ENCODE results near the gene CDK2AP2. TPM values are rescaled to one million over a fixed set of nuclear protein-coding genes. Genes with fewer than 3 reads are reported as not detected.

CDK2AP2 gene
- total and polyA plus RNA-seq, 2 donors (not counting 3 experiments of a cell fraction or from before 2014, with no cell fraction given), result 81.2 to 143 TPM

DNA sequence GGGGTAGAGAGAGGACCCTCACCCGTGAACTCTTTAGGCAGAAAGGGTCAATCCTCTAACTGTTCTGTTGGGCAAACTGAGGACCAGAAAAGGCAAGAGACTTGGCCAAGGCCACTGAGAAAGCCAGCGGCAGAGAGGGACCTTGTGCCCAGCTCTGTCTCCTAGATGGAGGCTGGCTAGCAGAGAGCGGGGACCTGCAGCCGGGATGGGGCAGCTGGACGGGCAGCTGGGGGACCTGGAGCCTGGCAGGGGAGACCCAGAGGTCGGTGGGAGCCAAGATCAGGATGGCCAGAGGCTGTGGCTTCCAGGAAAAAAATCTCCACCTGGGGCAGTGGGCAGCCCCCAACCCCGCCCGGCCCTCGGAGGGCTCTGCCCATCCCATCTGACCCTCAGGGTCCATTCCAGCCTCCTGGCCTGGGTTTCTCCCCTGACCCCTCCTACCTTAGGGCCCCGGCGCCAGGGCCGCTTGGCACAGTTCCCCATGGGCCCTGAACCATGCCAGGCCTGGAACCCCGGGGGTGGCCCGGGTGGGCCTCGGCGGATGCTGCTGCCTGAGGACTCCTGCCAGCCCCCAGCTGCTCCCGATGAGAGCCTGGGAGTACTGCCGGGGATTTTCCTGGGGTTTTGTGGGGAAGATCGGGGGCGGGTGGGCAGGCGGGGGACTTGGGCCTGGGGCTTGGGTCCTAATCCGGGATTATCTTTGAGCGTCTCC lies 15.0 kb upstream of the CDK2AP2 start, which contains the start of gene CABP2:
CABP2 (minus strand) TSS at position 603 of the 712 bp plus-strand sequence; CDS start at position 483, 120 bp downstream.
- Histone ChIP-seq H3K4me2 (ENCODE audit: insufficient read depth, low read length) (no peak within 1 kb of the TSS), H3K4me1 (ENCODE audit: control insufficient read depth, extremely low read depth, insufficient read depth, low read length) (no peaks in the 10 kb centered on the region), H3K9me3 (replicated peaks; ENCODE audit: control insufficient read depth, insufficient read depth, low read length) (no peaks in the 10 kb centered on the region), H3K9me1 (replicated peaks; ENCODE audit: control insufficient read depth, extremely low read depth, insufficient read depth, low read length) (no peaks in the 10 kb centered on the region), H2AFZ (ENCODE audit: low read depth, low read length) (no peak within 1 kb of the TSS), H3K9ac (replicated peaks; ENCODE audit: extremely low read depth, insufficient read depth, low read length) (no peak within 1 kb of the TSS), H3K36me3 (ENCODE audit: control insufficient read depth in 2 of 2, extremely low read depth in 1 of 2, insufficient read depth in 2 of 2, low read length in 2 of 2) (no peaks in the 10 kb centered on the region), H3K27ac (ENCODE audit: insufficient read depth, low read depth, low read length) (no peak within 1 kb of the TSS), H3K27me3 (ENCODE audit: control insufficient read depth in 2 of 2, insufficient read depth in 2 of 2, low read length in 2 of 2) (peaks cover 0 to 3% of the 10 kb centered on the region in 2 experiments), H3K4me3 (replicated peaks in 1 of 3; ENCODE audit: insufficient read depth in 1 of 3, low read depth in 1 of 3, low read length in 3 of 3) (no peak within 1 kb of the TSS), H3K79me2 (ENCODE audit: control insufficient read depth, insufficient read depth, low read length) (no peaks in the 10 kb centered on the region), H4K20me1 (replicated peaks; ENCODE audit: control insufficient read depth, extremely low read depth, insufficient read depth, low read length) (no peaks in the 10 kb centered on the region)
- ChIA-PET POLR2A (no interaction called here), CTCF (no interaction called here)
- BruUV-seq (replicated peaks), result no TSS peak
- TF ChIP-seq MYC (IDR thresholded peaks at IDR 0.05; ENCODE audit: low read depth, low read length) (no peak), EZH2 (IDR thresholded peaks at IDR 0.05; ENCODE audit: borderline replicate concordance, low read depth, low read length, severe bottlenecking) (no peak), POLR2AphosphoS5 (IDR thresholded peaks at IDR 0.05; ENCODE audit: insufficient read depth, low read depth, low read length) (no peak), FOS (IDR thresholded peaks at IDR 0.05; ENCODE audit: borderline replicate concordance, insufficient read depth, low read length) (no peak)
- TF ChIP-seq, protein P1, sequence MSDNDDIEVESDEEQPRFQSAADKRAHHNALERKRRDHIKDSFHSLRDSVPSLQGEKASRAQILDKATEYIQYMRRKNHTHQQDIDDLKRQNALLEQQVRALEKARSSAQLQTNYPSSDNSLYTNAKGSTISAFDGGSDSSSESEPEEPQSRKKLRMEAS (IDR thresholded peaks at IDR 0.05; ENCODE audit: insufficient read depth, insufficient read length), result no peak
- TF ChIP-seq, protein P2, sequence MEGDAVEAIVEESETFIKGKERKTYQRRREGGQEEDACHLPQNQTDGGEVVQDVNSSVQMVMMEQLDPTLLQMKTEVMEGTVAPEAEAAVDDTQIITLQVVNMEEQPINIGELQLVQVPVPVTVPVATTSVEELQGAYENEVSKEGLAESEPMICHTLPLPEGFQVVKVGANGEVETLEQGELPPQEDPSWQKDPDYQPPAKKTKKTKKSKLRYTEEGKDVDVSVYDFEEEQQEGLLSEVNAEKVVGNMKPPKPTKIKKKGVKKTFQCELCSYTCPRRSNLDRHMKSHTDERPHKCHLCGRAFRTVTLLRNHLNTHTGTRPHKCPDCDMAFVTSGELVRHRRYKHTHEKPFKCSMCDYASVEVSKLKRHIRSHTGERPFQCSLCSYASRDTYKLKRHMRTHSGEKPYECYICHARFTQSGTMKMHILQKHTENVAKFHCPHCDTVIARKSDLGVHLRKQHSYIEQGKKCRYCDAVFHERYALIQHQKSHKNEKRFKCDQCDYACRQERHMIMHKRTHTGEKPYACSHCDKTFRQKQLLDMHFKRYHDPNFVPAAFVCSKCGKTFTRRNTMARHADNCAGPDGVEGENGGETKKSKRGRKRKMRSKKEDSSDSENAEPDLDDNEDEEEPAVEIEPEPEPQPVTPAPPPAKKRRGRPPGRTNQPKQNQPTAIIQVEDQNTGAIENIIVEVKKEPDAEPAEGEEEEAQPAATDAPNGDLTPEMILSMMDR (IDR thresholded peaks at IDR 0.05; ENCODE audit: extremely low read depth in 1 of 2, insufficient read depth in 1 of 2, low read depth in 1 of 2, low read length in 2 of 2), result no peak
- DNase-seq (ENCODE audit: low read depth, low spot score), result no peak
- no peak for FAIRE-seq
- dilution Hi-C loops (cut with MboI; ENCODE audit: extremely low pct_ligation_motif_present, low sequenced_read_pairs) (no loop called here), intact Hi-C loops (cut with micrococcal nuclease) (no loop called here)

Data from endothelial cell of umbilical vein (primary cell).